Naive thymus-derived CD8-positive, alpha-beta T cell (primary cell): ENCODE measurements around the gene PIBF1. TPM values are rescaled to one million over a fixed set of nuclear protein-coding genes. Genes with fewer than 3 reads are reported as not detected.
"Not testable (repeated sequence)": the region's sequence is repeated elsewhere in the genome, so short reads cannot be mapped to it uniquely, and the experiment has no call there.

ENCODE experiments used
- ATAC-seq, 2 donors: fragments of 150-1000 bp; cut with Tn5 transposase in 1 of 2; sonication (Bioruptor Pico), chemical (Tn5 transposase) in 1 of 2; 1 replicate in 1 of 2; 2 replicates in 1 of 2; pipeline ENCODE4 v1.10.0; 2021; ENCODE audit warnings: mild to moderate bottlenecking in 2 of 2, moderate library complexity in 2 of 2
- POLR2A ChIA-PET: fragments of 350-600 bp; sonication (Branson Sonifier 250); formaldehyde crosslinking; loops from one replicate; lab custom pipeline; 2021; ENCODE audit warnings: antibody characterized with exemption; lab: Charles Lee
- DNase-seq, 10 donors: peaks; one replicate each; pipeline versions ENCODE4 v3.0.0 to v3.0.0-alpha.2; 2020 to 2022
- H3K27ac Mint-ChIP-seq, 10 donors: one replicate each; pipeline ENCODE4 v1.8.0; 2020 to 2022; ENCODE audit warnings: mild to moderate bottlenecking in 10 of 10, mixed read lengths in 10 of 10, moderate library complexity in 4 of 10, inconsistent platforms in 1 of 10
- H3K27me3 Mint-ChIP-seq, 5 donors: one replicate each; pipeline ENCODE4 v1.8.0; 2021 to 2022; ENCODE audit warnings: mixed read lengths in 5 of 5
- H3K36me3 Mint-ChIP-seq, 3 donors: one replicate each; pipeline ENCODE4 v1.8.0; 2020 to 2022; ENCODE audit warnings: mixed read lengths in 3 of 3, mild to moderate bottlenecking in 2 of 3, inconsistent platforms in 1 of 3
- H3K4me1 Mint-ChIP-seq, 4 donors: one replicate each; pipeline ENCODE4 v1.8.0; 2021 to 2022; ENCODE audit warnings: mixed read lengths in 4 of 4
- H3K4me3 Mint-ChIP-seq, 10 donors: one replicate each; pipeline ENCODE4 v1.8.0; 2020 to 2022; ENCODE audit warnings: mild to moderate bottlenecking in 10 of 10, mixed read lengths in 10 of 10, moderate library complexity in 6 of 10, inconsistent platforms in 1 of 10
- H3K9me3 Mint-ChIP-seq, 9 donors: one replicate each; pipeline ENCODE4 v1.8.0; 2020 to 2022; ENCODE audit warnings: mixed read lengths in 9 of 9, mild to moderate bottlenecking in 3 of 9, inconsistent platforms in 1 of 9, moderate library complexity in 1 of 9
- polyA plus RNA-seq, 3 donors: library from polyadenylated mRNA; unstranded; fragments of 300-500 nt; fragmentation: Illumina TruSeq; gene quantifications; one replicate each; pipeline ENCODE4 v1.2.3, GENCODE V29; 2021
- total RNA-seq, 8 experiments: library from RNA in 2 of 8; stranded (reverse) in 2 of 8; gene quantifications; one replicate each; pipeline ENCODE4 v1.2.3 and lab custom pipeline; 2021 to 2026

PIBF1 gene
- total and polyA plus RNA-seq, 5 experiments from 2014 or later = 18.3 to 32.3 (median 23.6) TPM

DNA sequence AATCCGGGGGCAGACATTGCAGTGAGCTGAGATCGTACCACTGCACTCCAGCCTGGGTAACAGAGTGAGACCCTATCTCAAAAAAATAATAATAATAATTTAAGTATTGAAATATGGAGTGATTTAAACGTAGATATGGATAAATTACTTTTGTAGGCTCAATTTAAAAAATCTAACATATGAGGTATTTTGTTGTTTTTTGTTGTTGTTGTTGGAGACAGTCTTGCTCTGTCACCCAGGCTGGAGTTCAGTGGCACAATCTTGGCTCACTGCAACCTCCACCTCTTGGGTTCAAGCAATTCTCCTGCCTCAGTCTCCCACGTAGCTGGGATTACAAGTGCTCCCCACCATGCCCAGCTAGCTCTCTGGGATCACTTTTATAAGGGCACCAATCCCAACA lies 2.7 kb downstream of the PIBF1 start:
- peaks cover 4 to 33% (median 6%) of the 10 kb centered on the region in 3 donors for H3K36me3 Mint-ChIP-seq
- H3K27me3 Mint-ChIP-seq, DNase-seq, POLR2A ChIA-PET, ATAC-seq, H3K9me3 Mint-ChIP-seq: not testable (repeated sequence)
- H3K27ac Mint-ChIP-seq = peak overlapping the region in 2 of 10 donors; percentile 24 to 40
- H3K4me1 Mint-ChIP-seq = peaks cover 32 to 65% (median 57%) of the 10 kb centered on the region in 4 donors
- peak overlapping the region in 4 of 10 donors; percentile 2 to 47 (median 16) for H3K4me3 Mint-ChIP-seq

DNA sequence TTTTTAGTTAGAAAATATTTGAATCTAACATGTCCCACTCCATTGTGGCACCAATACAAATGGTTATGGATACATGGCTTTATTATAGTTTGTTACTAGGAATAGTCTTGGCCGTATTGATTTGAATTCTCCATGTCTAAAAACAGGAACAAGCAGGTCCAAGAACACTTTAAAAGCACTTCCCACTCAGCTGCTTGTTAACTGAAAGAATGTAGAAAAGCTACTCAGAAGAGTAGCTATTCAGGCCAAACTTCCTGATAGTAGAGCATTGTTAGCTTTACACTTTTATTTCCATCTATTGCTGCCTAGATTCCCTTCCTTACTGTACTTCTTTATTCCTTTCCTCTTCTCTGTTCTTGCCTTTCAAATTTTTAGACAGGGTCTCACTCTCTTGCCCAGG lies 6.9 kb downstream of the PIBF1 start:
- POLR2A ChIA-PET = no interaction called here
- Mint-ChIP-seq H3K9me3 (peaks cover 0 to 4% (median 0%) of the 10 kb centered on the region in 9 donors), H3K27ac (peak overlapping the region in 3 of 10 donors; percentile 15 to 73 (median 37)), H3K27me3 (no peaks in the 10 kb centered on the region), H3K4me3 (no peak overlapping the region), H3K4me1 (peaks cover 23 to 49% (median 32%) of the 10 kb centered on the region in 4 donors), H3K36me3 (peaks cover 6 to 60% (median 30%) of the 10 kb centered on the region in 3 donors)
- no peak for DNase-seq
- ATAC-seq = no peak

DNA sequence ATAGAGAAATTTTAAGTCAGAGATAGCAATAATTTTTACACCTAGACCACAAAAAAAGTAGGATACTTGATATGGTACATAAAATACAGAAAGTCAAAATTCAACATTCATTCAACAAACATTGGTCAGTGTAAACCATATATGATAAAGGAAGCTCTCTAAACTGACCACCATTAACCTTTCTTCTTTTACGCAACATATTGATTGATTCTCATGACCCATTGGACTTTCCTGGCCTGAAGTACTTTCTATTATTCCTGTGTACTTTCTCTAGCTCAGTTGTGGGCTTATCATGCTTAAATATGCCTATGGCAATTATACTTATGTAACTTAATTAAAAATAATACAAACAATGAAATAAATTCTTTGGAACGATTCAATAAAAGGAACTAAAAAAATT lies 10.7 kb downstream of the PIBF1 start:
- Mint-ChIP-seq H3K4me1 (peaks cover 8 to 37% (median 18%) of the 10 kb centered on the region in 4 donors), H3K36me3 (peaks cover 10 to 74% (median 36%) of the 10 kb centered on the region in 3 donors), H3K9me3 (peaks cover 0 to 7% (median 0%) of the 10 kb centered on the region in 9 donors), H3K4me3 (no peak overlapping the region), H3K27me3 (no peaks in the 10 kb centered on the region), H3K27ac (no peak overlapping the region)
- DNase-seq (no peak), ATAC-seq (no peak)
- POLR2A ChIA-PET = no interaction called here

DNA sequence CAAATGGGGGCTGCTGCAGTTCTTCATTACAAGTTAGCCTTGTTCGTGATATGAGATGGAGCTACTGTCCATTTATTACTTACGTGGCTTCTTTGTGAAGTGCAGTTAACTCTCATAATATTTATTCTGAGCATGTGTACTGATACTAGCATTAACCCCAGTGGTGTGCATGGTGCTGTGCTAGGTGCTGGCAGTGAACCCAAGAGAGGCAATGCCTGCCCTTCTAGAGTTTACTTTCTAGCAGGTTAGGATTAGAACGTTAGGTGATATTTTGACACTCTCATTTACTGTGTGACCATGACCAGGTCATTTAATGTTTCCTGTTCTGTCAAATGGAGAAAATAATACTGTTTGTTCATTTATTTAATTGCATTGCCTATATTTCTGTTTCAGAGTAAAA lies 16.9 kb downstream of the PIBF1 start:
- no peak overlapping the region for H3K4me3 Mint-ChIP-seq
- peaks cover 4 to 75% (median 23%) of the 10 kb centered on the region in 3 donors for H3K36me3 Mint-ChIP-seq
- H3K27ac Mint-ChIP-seq = no peak overlapping the region
- ATAC-seq = no peak
- DNase-seq = no peak
- H3K4me1 Mint-ChIP-seq = peaks cover 0 to 25% (median 14%) of the 10 kb centered on the region in 4 donors
- peaks cover 0 to 3% (median 0%) of the 10 kb centered on the region in 9 donors for H3K9me3 Mint-ChIP-seq
- POLR2A ChIA-PET = no interaction called here
- H3K27me3 Mint-ChIP-seq = no peaks in the 10 kb centered on the region

DNA sequence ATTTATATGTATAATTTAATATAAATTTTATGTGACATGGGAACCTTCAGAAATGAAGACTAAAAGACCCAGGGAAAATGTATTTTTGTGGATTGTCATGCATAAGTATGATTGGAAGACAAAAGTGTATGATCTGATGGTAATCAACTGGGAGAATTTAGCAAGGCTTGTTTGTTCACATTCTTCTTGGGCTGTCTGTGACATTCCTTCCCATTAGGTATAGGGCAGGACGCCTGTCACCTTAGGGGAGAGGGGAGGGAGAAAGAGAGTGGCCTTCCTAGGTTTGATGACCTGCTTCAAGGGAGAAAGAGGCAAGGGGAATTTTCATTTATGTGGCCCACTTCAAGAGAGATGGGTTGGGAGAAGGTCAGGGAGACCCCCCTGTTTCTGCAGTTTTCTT lies 22.4 kb downstream of the PIBF1 start:
- H3K9me3 Mint-ChIP-seq = peaks cover 0 to 4% (median 0%) of the 10 kb centered on the region in 9 donors
- peaks cover 5 to 68% (median 27%) of the 10 kb centered on the region in 3 donors for H3K36me3 Mint-ChIP-seq
- ATAC-seq = no peak
- peak overlapping the region in 5 of 10 donors; percentile 4 to 49 (median 31) for H3K27ac Mint-ChIP-seq
- DNase-seq = no peak
- POLR2A ChIA-PET = no interaction called here
- no peaks in the 10 kb centered on the region for H3K27me3 Mint-ChIP-seq
- peaks cover 0 to 9% (median 8%) of the 10 kb centered on the region in 4 donors for H3K4me1 Mint-ChIP-seq
- no peak overlapping the region for H3K4me3 Mint-ChIP-seq

DNA sequence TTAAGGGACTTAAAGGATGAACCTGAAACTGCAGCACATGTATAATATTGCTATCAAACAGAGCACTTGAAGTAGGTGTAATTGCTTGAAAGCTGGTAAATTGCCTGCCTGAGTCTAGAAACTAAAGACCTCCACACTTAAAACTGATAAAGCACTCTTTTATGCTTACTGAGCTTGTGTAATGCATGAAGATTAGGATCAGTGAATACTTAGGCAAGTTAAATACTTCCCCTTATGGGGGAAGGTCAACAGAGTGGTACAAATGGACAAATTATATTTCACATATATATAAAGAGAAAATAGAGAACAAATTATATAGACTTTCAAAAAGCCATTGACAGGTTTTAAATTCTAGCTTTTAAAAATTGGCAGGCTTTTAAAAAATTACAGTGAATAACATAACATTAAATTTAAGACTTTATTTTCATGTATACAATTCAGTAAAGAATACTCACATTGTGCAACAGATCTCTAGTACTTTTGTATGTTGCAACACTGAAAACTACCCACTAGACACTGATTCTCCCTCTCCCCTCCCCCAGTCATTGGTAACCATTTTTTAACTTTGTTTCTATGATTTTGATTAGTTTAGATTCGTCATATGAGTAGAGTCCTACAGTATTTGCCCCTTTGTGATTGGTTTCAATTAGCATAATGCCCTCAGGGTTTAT lies 23.9 kb downstream of the PIBF1 start:
- ATAC-seq (no peak), DNase-seq (no peak)
- POLR2A ChIA-PET = no interaction called here
- Mint-ChIP-seq H3K27ac (peak overlapping the region in 2 of 10 donors; percentile 13 to 17), H3K9me3 (peaks cover 0 to 4% (median 0%) of the 10 kb centered on the region in 9 donors), H3K27me3 (no peaks in the 10 kb centered on the region), H3K4me1 (peaks cover 0 to 8% (median 7%) of the 10 kb centered on the region in 4 donors), H3K4me3 (no peak overlapping the region), H3K36me3 (peaks cover 5 to 60% (median 26%) of the 10 kb centered on the region in 3 donors)

DNA sequence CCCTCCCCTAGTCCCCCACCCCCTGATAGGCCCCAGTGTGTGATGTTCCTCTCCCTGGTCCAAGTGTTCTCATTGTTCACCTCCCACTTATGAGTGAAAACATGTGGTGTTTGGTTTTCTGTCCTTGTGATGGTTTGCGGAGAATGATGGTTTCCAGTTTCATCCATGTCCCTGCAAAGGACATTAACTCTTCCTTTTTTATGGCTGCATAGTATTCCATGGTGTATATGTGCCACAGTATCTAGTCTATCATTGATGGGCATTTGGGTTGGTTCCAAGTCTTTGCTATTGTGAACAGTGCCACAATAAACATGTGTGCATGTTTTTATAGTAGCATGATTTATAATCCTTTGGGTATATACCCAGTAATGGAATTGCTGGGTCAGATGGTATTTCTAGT lies 24.6 kb downstream of the PIBF1 start:
- H3K4me1 Mint-ChIP-seq, POLR2A ChIA-PET, H3K4me3 Mint-ChIP-seq, ATAC-seq, DNase-seq, H3K27me3 Mint-ChIP-seq, H3K9me3 Mint-ChIP-seq: not testable (repeated sequence)
- peaks cover 5 to 57% (median 23%) of the 10 kb centered on the region in 3 donors for H3K36me3 Mint-ChIP-seq
- H3K27ac Mint-ChIP-seq = peak overlapping the region in 3 of 10 donors; percentile 17 to 80 (median 30)

DNA sequence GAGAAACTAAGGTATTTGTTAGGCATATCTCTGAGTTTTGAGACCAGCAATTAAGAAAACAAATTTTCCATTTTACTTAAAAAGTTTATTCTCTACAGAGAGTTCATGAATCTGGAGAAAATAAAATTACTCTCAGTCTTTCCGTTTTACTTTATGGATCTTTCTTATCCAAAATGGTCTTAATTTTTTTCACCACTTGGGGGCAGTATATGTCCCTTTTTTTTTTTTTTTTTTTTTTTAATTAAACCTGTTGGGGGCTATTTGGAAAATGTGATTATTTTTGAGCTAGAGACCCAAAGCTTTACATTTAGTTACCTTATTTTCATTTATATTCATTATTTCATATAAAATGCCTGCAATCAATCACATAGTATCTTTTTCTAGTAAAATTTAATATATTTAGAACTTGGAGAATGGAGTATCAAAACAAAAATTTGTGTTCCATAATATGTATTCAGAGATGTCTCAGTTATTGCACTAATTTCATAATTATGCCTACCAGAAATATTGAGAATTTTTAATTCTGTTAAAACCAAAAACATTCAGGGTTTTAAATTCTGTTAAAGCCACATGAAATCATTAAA lies 27.1 kb downstream of the PIBF1 start:
- DNase-seq = peak in 3 of 10 donors; percentile 22 to 30 (median 24)
- Mint-ChIP-seq H3K27me3 (no peaks in the 10 kb centered on the region), H3K4me3 (no peak overlapping the region), H3K4me1 (peaks cover 0 to 1% (median 0%) of the 10 kb centered on the region in 4 donors), H3K27ac (peak overlapping the region in 1 of 10 donors; percentile 52), H3K36me3 (peaks cover 5 to 61% (median 30%) of the 10 kb centered on the region in 3 donors), H3K9me3 (peaks cover 0 to 4% (median 0%) of the 10 kb centered on the region in 9 donors)
- no peak for ATAC-seq
- POLR2A ChIA-PET = no interaction called here

DNA sequence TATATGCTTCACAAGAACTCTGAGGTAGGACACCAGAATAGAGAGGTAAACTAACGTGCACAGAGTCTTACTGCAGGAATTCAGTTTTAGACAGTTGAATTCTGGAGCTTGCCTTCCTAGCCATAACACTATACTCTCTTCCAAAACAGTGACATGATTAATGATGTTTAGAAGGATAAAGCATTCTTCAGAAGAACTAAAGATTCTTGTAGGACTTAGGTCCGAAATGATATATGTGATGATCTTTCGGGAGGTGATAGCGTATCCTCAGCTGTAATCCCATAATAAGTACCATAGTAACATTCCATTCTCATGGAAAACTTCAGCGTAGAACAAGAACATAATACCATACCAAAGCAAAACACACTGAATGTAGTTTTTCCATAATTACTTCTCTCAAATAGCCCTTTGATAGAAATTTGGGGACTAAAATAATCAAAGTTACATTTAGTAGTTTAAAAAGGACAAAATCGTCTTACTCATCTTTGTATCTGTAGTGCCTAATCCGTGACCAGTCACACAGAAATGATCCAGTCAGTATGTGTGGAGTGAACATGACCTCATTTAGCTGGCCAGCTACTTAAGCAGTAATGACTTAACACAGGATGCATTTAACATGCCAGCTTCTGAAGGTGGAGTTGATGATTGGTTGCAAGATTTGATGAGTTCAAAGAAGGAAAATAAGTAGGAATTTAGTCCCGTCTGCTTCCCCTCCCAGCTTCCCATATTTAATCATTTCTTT lies 38.4 kb downstream of the PIBF1 start:
- H3K4me3 Mint-ChIP-seq = no peak overlapping the region
- H3K36me3 Mint-ChIP-seq = peaks cover 4 to 78% (median 15%) of the 10 kb centered on the region in 3 donors
- H3K4me1 Mint-ChIP-seq = peaks cover 0 to 5% (median 3%) of the 10 kb centered on the region in 4 donors
- peak overlapping the region in 2 of 10 donors; percentile 27 to 41 for H3K27ac Mint-ChIP-seq
- ATAC-seq (no peak), DNase-seq (no peak)
- H3K9me3 Mint-ChIP-seq = peaks cover 0 to 1% (median 0%) of the 10 kb centered on the region in 9 donors
- no peaks in the 10 kb centered on the region for H3K27me3 Mint-ChIP-seq
- POLR2A ChIA-PET = no interaction called here

DNA sequence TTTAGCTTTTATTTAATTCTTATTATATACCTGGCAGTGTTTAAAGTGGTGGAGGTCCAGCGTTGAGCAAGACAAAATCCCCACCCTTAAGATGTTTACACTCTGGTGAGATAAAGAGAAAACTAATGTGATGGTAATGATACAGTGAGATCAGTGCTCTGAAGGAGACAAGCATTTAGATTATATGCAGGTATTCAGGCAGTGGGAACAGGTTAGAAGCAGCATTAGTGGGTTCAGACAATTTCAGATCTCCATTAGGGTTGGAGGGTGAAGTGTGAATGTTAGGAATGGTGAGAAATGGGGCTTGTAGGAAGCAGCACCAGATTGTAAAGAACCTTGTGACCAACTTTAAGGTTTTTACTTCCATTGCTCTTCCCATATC lies 39.0 kb downstream of the PIBF1 start:
- ATAC-seq (no peak), DNase-seq (no peak)
- POLR2A ChIA-PET = no interaction called here
- H3K36me3 Mint-ChIP-seq = peaks cover 4 to 73% (median 15%) of the 10 kb centered on the region in 3 donors
- H3K4me3 Mint-ChIP-seq = no peak overlapping the region
- peak overlapping the region in 3 of 10 donors; percentile 15 to 55 (median 45) for H3K27ac Mint-ChIP-seq
- peaks cover 0 to 5% (median 3%) of the 10 kb centered on the region in 4 donors for H3K4me1 Mint-ChIP-seq
- H3K27me3 Mint-ChIP-seq = no peaks in the 10 kb centered on the region
- peaks cover 0 to 1% (median 0%) of the 10 kb centered on the region in 9 donors for H3K9me3 Mint-ChIP-seq

DNA sequence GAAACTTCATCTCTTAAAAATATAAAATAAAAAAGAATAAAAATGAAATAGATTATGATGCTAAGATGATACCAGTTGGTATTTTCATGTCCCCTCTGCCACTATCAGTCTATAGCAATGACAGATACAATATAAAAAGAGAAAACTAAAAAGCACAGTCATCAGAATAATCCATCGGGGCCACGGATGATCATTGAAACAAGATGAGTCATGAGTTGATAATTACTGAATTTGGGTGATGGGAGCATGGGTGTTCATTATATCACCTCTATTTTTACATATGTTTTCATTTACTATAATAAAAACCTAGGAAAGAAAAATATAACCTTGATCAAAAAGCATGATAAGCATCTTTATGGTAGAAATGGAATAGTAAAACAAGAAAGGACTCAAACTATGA lies 41.1 kb downstream of the PIBF1 start:
- no peak for ATAC-seq
- Mint-ChIP-seq H3K27ac (peak overlapping the region in 1 of 10 donors; percentile 36), H3K27me3 (no peaks in the 10 kb centered on the region), H3K9me3 (peaks cover 0 to 1% (median 0%) of the 10 kb centered on the region in 9 donors), H3K4me3 (no peak overlapping the region), H3K36me3 (peaks cover 9 to 79% (median 22%) of the 10 kb centered on the region in 3 donors), H3K4me1 (peaks cover 0 to 5% (median 3%) of the 10 kb centered on the region in 4 donors)
- DNase-seq = no peak
- POLR2A ChIA-PET = no interaction called here

DNA sequence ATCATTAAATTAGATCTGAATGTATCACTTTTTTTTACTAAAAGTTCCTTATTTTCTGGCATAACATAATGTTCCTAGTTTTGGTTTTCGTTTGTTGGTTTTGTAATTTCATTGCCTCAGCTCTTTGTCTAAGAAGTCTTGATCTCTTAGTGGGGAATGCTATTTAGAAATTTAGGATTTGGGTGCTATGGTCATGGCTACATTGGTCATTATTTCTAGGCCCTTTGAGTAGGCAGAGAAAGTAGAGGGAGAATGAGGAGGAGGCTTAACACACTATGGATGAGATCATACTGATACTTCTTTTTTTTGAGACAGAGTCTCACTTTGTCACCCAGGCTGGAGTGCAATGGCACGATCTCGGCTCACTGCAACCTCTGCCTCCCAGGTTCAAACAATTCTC lies 41.8 kb downstream of the PIBF1 start:
- ATAC-seq (no peak), DNase-seq (no peak)
- Mint-ChIP-seq H3K9me3 (peaks cover 0 to 1% (median 0%) of the 10 kb centered on the region in 9 donors), H3K27me3 (no peaks in the 10 kb centered on the region), H3K27ac (peak overlapping the region in 1 of 10 donors; percentile 52), H3K4me1 (peaks cover 5 to 9% (median 7%) of the 10 kb centered on the region in 4 donors), H3K4me3 (no peak overlapping the region), H3K36me3 (peaks cover 9 to 79% (median 25%) of the 10 kb centered on the region in 3 donors)
- POLR2A ChIA-PET = no interaction called here
